DLD1 (cell line): ENCODE data around the gene WDR75.

Experiments used
- in situ Hi-C: cut with HindIII; loops from 2 replicates; pipeline ENCODE4 v1.10.0; 2017; ENCODE audit warnings: low sequenced_read_pairs

Gene WDR75

DNA sequence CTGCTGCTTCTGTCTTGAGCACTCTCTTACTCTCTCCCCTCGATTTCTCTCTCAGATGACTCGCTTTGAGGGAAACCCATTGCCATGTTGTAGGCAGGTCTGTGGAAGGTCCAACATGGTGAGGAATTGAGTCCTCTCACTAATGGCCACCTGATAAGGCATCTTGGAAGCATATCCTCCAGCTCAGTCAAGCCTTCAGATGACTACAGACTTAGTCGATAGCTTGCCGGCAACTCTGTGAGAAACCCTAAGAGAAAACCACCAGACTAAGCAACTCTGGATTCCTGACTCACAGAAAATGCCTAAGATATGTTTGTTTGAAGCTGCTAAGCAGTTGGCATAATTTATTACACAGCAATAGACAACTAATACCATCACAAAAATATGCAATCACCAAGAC is 51.2 kb downstream of the WDR75 start:
- in situ Hi-C loops: no loop called here

DNA sequence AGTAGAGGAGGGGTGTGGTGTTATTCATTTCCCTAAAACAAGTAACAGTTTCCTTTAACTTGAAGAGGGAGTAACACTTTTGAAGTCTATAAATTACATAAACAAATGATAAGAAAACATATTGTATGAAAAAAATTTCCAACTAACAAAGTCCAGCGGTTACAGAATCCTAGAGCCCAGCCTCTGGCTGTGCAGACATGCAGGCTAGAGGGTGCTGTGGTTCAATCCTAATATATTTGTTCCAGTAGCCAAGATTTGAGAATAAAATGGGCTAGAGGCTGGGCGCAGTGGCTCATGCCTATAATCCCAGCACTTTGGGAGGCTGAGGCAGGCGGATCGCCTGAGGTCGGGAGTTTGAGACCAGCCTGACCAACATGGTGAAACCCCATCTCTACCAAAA is 56.9 kb downstream of the WDR75 start:
- in situ Hi-C loops: no loop called here

GRCh38 chr2:189499137-189499536 is 57.9 kb downstream of the WDR75 start:
- in situ Hi-C loops: no loop called here

DNA sequence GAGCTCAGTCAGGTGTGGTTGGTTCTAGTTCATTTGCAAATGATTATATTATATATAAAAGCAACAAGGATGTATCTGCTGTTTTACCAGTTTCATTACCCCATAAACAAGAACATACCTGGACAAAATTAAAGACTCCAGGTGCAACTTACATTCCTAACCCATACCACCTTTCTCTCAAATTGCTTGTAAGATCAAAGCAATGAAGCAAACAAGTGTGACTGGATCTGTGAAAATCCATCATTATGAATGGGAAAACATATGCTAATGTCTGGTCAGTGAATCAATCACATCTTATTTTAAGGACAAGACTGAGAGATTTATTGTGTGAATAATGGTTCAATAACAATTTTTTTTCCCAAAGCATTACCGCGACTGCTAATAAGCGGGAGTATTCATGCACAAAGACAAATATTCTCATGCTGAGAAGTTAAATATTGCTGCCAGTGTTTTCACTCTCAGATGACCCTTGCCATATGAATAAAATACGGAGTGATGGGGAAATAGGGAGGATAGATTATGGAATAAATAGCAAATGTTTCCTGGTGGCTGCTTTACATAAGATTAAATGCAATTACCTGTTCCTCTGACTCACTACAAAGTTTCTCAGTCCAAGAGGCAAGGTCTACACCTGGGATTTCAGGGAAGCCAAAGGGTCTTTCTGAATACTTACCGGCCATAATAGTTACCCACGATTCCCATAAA is 59.3 kb downstream of the WDR75 start:
- in situ Hi-C loops: no loop called here

- in situ Hi-C loops: no loop called here
These were observed 60.2 kb downstream of the WDR75 start for GRCh38 chr2:189501487-189501886.

DNA sequence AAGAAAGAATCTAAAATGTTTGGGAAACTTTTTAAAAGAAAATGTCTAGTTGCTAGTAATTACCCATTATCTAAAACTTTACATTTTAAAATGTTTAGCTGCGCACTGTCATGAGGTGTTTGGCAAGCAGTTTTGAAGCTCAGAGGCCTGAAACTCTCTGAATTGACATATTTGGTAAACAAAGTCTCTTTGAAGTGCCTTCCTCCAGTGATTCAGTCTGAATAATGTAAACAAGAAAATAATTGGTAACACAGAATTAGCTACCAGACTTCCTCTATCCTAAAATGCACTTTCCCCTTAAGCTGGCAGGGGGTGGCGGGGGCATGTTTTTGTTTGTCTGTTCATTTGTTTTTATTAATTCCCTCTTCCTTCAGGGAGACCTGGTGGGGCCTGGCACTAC is 61.4 kb downstream of the WDR75 start:
- in situ Hi-C loops: no loop called here

GRCh38 chr2:189504238-189504637 is 63.0 kb downstream of the WDR75 start:
- in situ Hi-C loops: no loop called here

- in situ Hi-C loops: no loop called here
These were observed 64.2 kb downstream of the WDR75 start for GRCh38 chr2:189505492-189505891.

GRCh38 chr2:189506514-189506976 is 65.3 kb downstream of the WDR75 start:
- in situ Hi-C loops: no loop called here

DNA sequence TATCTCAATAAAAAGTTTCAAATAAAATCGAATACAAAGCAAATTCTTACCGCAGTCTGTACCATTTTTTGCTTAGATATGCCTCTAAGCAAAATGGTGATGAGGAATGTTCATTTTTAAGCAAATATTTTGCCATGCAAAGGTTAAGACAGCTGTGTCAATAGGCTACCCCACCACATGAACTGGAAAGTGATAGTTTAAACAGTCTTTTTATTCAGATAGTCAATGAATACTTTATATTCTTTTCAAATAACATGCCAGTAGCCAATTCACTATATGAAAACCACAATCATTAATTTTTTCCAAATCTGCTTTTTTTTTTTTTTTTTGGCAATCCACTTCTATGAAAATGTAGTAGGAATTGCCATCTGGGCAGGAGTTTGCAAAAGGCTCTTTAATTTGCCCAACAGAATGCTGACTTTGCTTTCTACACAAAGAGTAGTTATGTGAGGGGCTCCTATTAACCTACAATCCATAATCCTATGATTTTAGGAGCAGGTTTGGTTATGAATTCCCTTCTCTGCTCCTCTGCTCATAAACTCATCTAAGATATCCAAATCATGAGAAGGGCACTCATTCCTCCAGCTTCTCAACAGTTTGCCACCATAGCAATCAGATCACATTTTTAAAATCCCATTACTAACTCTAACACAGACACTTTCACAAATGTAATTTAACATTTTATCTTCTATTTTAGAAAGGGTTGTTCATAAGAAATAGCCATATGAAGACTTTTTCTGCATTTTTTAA is 70.1 kb downstream of the WDR75 start:
- in situ Hi-C loops: no loop called here

GRCh38 chr2:189511960-189512319 is 70.7 kb downstream of the WDR75 start:
- in situ Hi-C loops: no loop called here

DNA sequence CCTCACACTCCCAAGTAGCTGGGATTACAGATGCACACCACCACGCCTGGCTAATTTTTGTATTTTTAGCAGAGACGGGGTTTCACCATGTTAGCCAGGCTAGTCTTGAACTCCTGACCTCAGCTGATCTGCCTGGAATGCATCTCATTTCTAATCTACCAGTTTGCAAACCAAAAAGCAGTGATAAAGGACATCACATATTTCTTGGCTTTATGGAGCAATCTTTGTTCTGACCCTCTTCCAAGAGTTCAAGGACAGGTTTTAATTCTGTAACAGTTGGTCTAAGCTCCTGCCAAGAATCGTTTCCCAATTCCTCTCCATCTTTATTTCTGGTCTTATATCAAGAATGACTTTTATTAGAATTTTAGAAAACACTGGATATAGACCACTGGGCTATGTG is 71.6 kb downstream of the WDR75 start:
- in situ Hi-C loops: no loop called here

GRCh38 chr2:189514104-189514503 is 72.8 kb downstream of the WDR75 start:
- in situ Hi-C loops: no loop called here

GRCh38 chr2:189515264-189515663 is 74.0 kb downstream of the WDR75 start:
- in situ Hi-C loops: no loop called here

DNA sequence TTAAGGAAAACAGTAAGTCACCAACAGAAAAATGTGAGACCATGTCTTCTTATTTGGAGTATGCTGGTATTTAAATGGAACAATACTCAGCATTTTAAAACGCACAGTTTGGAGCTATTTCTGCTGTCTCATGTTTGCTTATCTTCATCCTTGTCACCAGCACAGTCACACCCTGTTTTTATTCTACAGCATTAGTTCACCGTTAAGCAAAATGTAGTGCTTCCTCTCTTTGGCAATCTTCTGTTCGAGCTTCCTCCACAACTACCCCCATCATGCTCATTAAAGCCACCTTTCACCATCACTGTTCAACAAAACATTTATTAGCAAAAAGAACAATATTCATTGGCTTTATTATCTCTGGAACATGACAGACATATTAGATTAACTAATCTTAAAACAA is 75.3 kb downstream of the WDR75 start:
- in situ Hi-C loops: no loop called here

DNA sequence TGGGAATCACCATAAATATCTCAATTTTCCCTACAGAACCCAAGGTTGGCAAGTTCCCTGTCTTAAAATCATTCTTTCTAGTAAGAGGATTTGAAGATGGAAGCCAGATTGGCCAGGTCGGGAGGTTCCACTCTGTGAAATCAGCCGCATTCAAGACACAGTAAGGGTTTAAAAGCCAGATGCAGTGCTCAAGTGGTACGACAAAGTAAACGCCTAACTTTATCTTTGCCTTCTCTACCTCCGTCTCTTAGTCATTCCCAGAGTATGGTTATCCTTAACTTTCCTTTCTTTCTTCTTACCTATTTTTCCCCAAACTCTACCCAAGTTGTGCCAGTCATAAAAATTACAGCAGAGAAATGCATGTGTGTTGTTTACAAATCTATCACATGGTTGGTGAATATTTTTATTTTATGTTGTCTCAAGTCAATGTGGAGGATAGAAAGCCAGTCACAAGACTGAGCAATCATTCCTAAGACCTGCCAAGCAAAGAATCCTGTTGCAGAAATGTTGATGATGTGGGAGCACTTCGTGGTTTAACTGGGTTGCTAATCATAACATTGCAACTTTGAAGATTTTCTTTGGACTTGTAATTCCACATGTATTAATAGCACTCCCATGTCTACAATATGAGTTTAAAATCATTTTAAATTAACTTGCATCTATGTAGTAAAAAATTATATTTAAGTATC is 76.7 kb downstream of the WDR75 start:
- in situ Hi-C loops: no loop called here

GRCh38 chr2:189519631-189520387 is 78.5 kb downstream of the WDR75 start:
- in situ Hi-C loops: no loop called here

DNA sequence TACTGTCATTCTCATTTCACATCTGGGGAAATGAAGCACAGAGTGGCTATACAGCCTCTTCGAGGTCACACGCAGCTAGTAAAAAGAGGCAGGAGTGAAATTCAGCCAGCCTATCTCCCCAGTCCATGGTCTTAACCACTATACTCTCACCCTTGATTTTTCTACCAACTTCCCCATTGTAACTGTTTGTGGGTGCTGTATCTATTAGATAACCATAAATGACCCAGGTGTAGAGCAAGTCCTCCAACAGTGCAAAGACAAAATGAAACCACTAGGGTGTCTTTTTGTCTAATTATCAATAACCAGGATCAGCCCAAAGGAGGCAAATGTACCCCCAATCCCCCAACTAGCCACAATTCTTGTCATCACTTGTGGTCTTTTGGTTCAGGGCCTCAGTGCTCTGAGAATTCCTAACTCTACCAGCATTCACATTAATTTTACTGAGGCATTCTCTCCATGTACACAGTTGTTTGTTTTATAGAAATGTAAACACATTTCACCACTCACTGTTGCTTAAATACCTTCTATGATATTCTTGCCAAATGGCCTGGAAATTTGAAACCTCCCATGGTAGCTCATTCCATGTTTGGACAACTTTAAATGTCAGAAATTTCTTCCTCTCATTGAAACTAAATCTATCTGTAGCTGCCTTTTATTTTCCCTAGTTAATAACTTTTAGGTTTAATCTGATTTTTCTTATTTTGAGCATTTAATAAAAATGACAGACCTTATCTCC is 80.6 kb downstream of the WDR75 start:
- in situ Hi-C loops: no loop called here

DNA sequence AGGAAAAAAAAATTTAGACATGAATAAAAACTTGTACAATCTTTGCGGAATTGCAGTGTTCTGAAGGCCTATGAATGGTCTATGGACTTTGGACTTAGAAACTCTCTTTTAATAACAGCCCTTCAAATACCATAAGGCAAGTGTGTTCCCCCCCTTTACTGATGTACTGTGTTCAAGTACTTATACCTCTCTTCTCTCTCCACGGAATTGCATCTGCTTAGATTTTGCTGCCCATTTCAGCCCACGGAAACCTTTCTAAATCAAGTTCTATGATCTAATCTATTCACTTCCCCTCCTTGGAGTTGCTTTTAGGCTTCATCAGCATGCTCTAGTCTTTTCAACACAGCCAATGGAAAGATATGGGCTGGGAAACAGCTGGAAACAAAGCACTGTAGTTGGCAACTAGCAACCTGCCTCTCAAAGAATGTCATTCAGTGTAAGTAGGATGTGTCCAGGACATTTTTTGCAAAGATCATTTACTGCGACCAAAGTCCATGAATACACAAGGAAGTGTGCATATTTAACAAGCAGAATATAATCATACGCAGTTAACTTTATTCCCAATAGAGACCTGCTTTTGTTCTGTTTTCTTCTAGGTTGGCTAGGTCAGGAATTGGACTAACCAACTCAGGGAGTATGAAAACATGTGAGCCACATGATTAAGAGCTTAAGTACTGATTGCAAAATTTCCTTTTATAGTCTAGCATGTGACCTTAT is 81.3 kb downstream of the WDR75 start:
- in situ Hi-C loops: no loop called here

DNA sequence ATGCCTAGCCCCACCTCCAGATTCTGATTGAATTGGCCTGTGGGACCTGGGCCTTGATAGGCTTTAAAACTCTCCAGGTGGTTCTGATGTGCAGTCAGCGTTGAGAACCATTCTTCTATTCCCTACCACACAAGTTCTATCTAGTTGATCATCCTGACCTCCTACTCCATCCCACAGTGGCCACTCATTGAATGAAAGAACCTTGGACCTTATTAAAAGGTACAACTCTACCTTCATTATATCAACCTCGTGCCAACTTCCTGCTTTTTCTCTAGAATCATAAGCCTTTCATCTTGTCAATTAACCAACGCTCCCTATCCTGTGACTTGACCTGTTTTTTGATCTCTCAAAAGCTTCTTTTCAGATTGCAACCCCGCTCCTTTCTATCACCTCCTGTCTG is 83.5 kb downstream of the WDR75 start:
- in situ Hi-C loops: no loop called here
